GM18508 (cell line): ENCODE results near the gene ZNF516.

Experiments
- ATAC-seq: cut with Tn5 transposase; IDR thresholded peaks from one replicate; pipeline ENCODE4 v1.9.1; 2021; ENCODE audit warnings: moderate number of reproducible peaks; ENCODE audit not compliant: insufficient read depth, unreplicated experiment

The ZNF516 gene

GRCh38 chr18:76388891-76389423 is 106.1 kb downstream of the ZNF516 start:
- ATAC-seq, result no peak

- no peak for ATAC-seq
Measured at GRCh38 chr18:76388261-76388660, 106.8 kb downstream of the ZNF516 start.

- no peak for ATAC-seq
Measured at GRCh38 chr18:76387608-76388007, 107.4 kb downstream of the ZNF516 start.

GRCh38 chr18:76386886-76387285 is 108.2 kb downstream of the ZNF516 start:
- no peak for ATAC-seq

GRCh38 chr18:76386071-76386470 is 109.0 kb downstream of the ZNF516 start:
- ATAC-seq, result no peak

- ATAC-seq, result no peak
Measured at GRCh38 chr18:76385681-76385975, 109.4 kb downstream of the ZNF516 start.

- ATAC-seq, result no peak
Measured at GRCh38 chr18:76384861-76385680, 110.0 kb downstream of the ZNF516 start.

- no peak for ATAC-seq
Measured at GRCh38 chr18:76384114-76384790, 110.8 kb downstream of the ZNF516 start.

- ATAC-seq, result no peak
Measured at GRCh38 chr18:76383636-76384035, 111.4 kb downstream of the ZNF516 start.

- ATAC-seq, result no peak
Measured at GRCh38 chr18:76382275-76382674, 112.8 kb downstream of the ZNF516 start.

- ATAC-seq, result no peak
Measured at GRCh38 chr18:76380791-76381405, 114.1 kb downstream of the ZNF516 start.

- no peak for ATAC-seq
Measured at GRCh38 chr18:76380127-76380729, 114.8 kb downstream of the ZNF516 start.

- no peak for ATAC-seq
Measured at GRCh38 chr18:76379226-76380126, 115.6 kb downstream of the ZNF516 start.

GRCh38 chr18:76378526-76379215 is 116.4 kb downstream of the ZNF516 start:
- no peak for ATAC-seq

GRCh38 chr18:76377359-76377756 is 117.7 kb downstream of the ZNF516 start:
- no peak for ATAC-seq

GRCh38 chr18:76376668-76377358 is 118.2 kb downstream of the ZNF516 start:
- no peak for ATAC-seq

- ATAC-seq, result no peak
Measured at GRCh38 chr18:76376225-76376624, 118.8 kb downstream of the ZNF516 start.

- ATAC-seq, result peak; percentile 83
Measured at GRCh38 chr18:76374330-76375281, 120.4 kb downstream of the ZNF516 start.
